ENCODE data around the gene BORCS5. TPM values are rescaled to one million over a fixed set of nuclear protein-coding genes. Genes with fewer than 3 reads are reported as not detected.
A peak's percentile ranks its signal among the peaks of the same experiment; 100 is the strongest.

BORCS5 gene
- total and polyA plus RNA-seq, 2 experiments from 2014 or later = 7.7 to 14.1 TPM

GRCh38 chr12:12387501-12387900 is 30.6 kb downstream of the BORCS5 start:
- Histone ChIP-seq H3K4me3 (0 out of 2 replicates have a peak overlapping the region, but pooled peaks have one; percentile 34), H3F3A (ENCODE audit: insufficient read depth) (no peaks in the 10 kb centered on the region), H3K9me2 (ENCODE audit: insufficient read depth) (no peaks in the 10 kb centered on the region), H3K4me2 (ENCODE audit: unreplicated experiment) (peak overlapping the region; percentile 61), H3K9me3 (ENCODE audit: low read depth) (no peaks in the 10 kb centered on the region), H4K20me1 (ENCODE audit: insufficient read depth) (no peaks in the 10 kb centered on the region), H3K36me3 (ENCODE audit: low read depth) (no peaks in the 10 kb centered on the region), H3K4me1 (ENCODE audit: insufficient read depth) (peaks cover 14% of the 10 kb centered on the region), H3K79me2 (ENCODE audit: insufficient read depth) (no peaks in the 10 kb centered on the region), H3K27me3 (replicated peaks; ENCODE audit: insufficient read depth) (no peaks in the 10 kb centered on the region), H3K27ac (no peak overlapping the region), H2AFZ (no peak overlapping the region), H3K9ac (0 out of 2 replicates have a peak overlapping the region, but pooled peaks have one; percentile 17)
- peak; percentile 88 for DNase-seq
- in situ Hi-C loops (cut with MboI) = no loop called here
- WGBS, 2 experiments (ENCODE audit: low coverage in 1 of 2, low lambda C conversion rate in 2 of 2, missing lambda C conversion rate in 2 of 2) = 40% methylated on average over 3 of the region's 3 CpGs
- TF ChIP-seq EZH2 (IDR thresholded peaks at IDR 0.05; ENCODE audit: insufficient read depth, poor library complexity, severe bottlenecking) (no peak), EZH2phosphoT487 (IDR thresholded peaks at IDR 0.05; ENCODE audit: insufficient read depth, low read depth) (no peak)

GRCh38 chr12:12392413-12392812 is 35.5 kb downstream of the BORCS5 start:
- Histone ChIP-seq H2AFZ (no peak overlapping the region), H3K36me3 (ENCODE audit: low read depth) (no peaks in the 10 kb centered on the region), H3F3A (ENCODE audit: insufficient read depth) (peaks cover 7% of the 10 kb centered on the region), H4K20me1 (ENCODE audit: insufficient read depth) (no peaks in the 10 kb centered on the region), H3K9ac (no peak overlapping the region), H3K27ac (no peak overlapping the region), H3K4me2 (ENCODE audit: unreplicated experiment) (no peak overlapping the region), H3K4me1 (ENCODE audit: insufficient read depth) (peaks cover 14% of the 10 kb centered on the region), H3K4me3 (no peak overlapping the region), H3K27me3 (replicated peaks; ENCODE audit: insufficient read depth) (no peaks in the 10 kb centered on the region), H3K9me2 (ENCODE audit: insufficient read depth) (no peaks in the 10 kb centered on the region), H3K79me2 (ENCODE audit: insufficient read depth) (0 out of 2 replicates have a peak, but pooled peaks cover 7% of the 10 kb centered on the region), H3K9me3 (ENCODE audit: low read depth) (no peaks in the 10 kb centered on the region)
- in situ Hi-C loops (cut with MboI) = no loop called here
- 78 to 82% methylated on average over 2 of the region's 2 CpGs for WGBS, 2 experiments (ENCODE audit: low coverage in 1 of 2, low lambda C conversion rate in 2 of 2, missing lambda C conversion rate in 2 of 2)
- no peak for DNase-seq
- no peak for TF ChIP-seq EZH2phosphoT487 (IDR thresholded peaks at IDR 0.05; ENCODE audit: insufficient read depth, low read depth)
- TF ChIP-seq EZH2 (IDR thresholded peaks at IDR 0.05; ENCODE audit: insufficient read depth, poor library complexity, severe bottlenecking) = no peak

GRCh38 chr12:12393171-12393570 is 36.3 kb downstream of the BORCS5 start:
- Histone ChIP-seq H3K9me3 (ENCODE audit: low read depth) (no peaks in the 10 kb centered on the region), H2AFZ (no peak overlapping the region), H3K4me1 (ENCODE audit: insufficient read depth) (peaks cover 11% of the 10 kb centered on the region), H3K9me2 (ENCODE audit: insufficient read depth) (no peaks in the 10 kb centered on the region), H3K4me2 (ENCODE audit: unreplicated experiment) (no peak overlapping the region), H3K4me3 (no peak overlapping the region), H3K9ac (no peak overlapping the region), H4K20me1 (ENCODE audit: insufficient read depth) (no peaks in the 10 kb centered on the region), H3F3A (ENCODE audit: insufficient read depth) (peaks cover 13% of the 10 kb centered on the region), H3K36me3 (ENCODE audit: low read depth) (no peaks in the 10 kb centered on the region), H3K27ac (no peak overlapping the region), H3K79me2 (ENCODE audit: insufficient read depth) (0 out of 2 replicates have a peak, but pooled peaks cover 7% of the 10 kb centered on the region), H3K27me3 (replicated peaks; ENCODE audit: insufficient read depth) (no peaks in the 10 kb centered on the region)
- 80 to 91% methylated on average over 2 of the region's 2 CpGs for WGBS, 2 experiments (ENCODE audit: low coverage in 1 of 2, low lambda C conversion rate in 2 of 2, missing lambda C conversion rate in 2 of 2)
- TF ChIP-seq EZH2 (IDR thresholded peaks at IDR 0.05; ENCODE audit: insufficient read depth, poor library complexity, severe bottlenecking) (no peak), EZH2phosphoT487 (IDR thresholded peaks at IDR 0.05; ENCODE audit: insufficient read depth, low read depth) (no peak)
- DNase-seq = no peak
- in situ Hi-C loops (cut with MboI) = no loop called here

- Histone ChIP-seq H3K9me3 (ENCODE audit: low read depth) (no peaks in the 10 kb centered on the region), H3K4me1 (ENCODE audit: insufficient read depth) (peaks cover 19% of the 10 kb centered on the region), H3K27me3 (replicated peaks; ENCODE audit: insufficient read depth) (no peaks in the 10 kb centered on the region), H3F3A (ENCODE audit: insufficient read depth) (peaks cover 29% of the 10 kb centered on the region), H3K36me3 (ENCODE audit: low read depth) (no peaks in the 10 kb centered on the region), H3K4me2 (ENCODE audit: unreplicated experiment) (no peak overlapping the region), H3K4me3 (no peak overlapping the region), H4K20me1 (ENCODE audit: insufficient read depth) (no peaks in the 10 kb centered on the region), H2AFZ (no peak overlapping the region), H3K27ac (no peak overlapping the region), H3K79me2 (ENCODE audit: insufficient read depth) (peaks cover 27% of the 10 kb centered on the region), H3K9ac (no peak overlapping the region), H3K9me2 (ENCODE audit: insufficient read depth) (no peaks in the 10 kb centered on the region)
- 99% methylated on average over 4 of the region's 4 CpGs for whole genome bisulfite sequencing, 2 experiments (ENCODE audit: low coverage in 1 of 2, low lambda C conversion rate in 2 of 2, missing lambda C conversion rate in 2 of 2)
- in situ Hi-C loops (cut with MboI) = no loop called here
- no peak for DNase-seq
- no peak for TF ChIP-seq EZH2 (IDR thresholded peaks at IDR 0.05; ENCODE audit: insufficient read depth, poor library complexity, severe bottlenecking)
- no peak for TF ChIP-seq EZH2phosphoT487 (IDR thresholded peaks at IDR 0.05; ENCODE audit: insufficient read depth, low read depth)
Measured at GRCh38 chr12:12396694-12397093, 39.8 kb downstream of the BORCS5 start.

- Histone ChIP-seq H3K4me3 (no peak overlapping the region), H3K79me2 (ENCODE audit: insufficient read depth) (peaks cover 27% of the 10 kb centered on the region), H3K9ac (no peak overlapping the region), H3K4me2 (ENCODE audit: unreplicated experiment) (peak overlapping the region; percentile 72), H3K9me3 (ENCODE audit: low read depth) (no peaks in the 10 kb centered on the region), H3K27ac (no peak overlapping the region), H4K20me1 (ENCODE audit: insufficient read depth) (no peaks in the 10 kb centered on the region), H3K36me3 (ENCODE audit: low read depth) (no peaks in the 10 kb centered on the region), H3K4me1 (ENCODE audit: insufficient read depth) (peaks cover 19% of the 10 kb centered on the region), H3K27me3 (replicated peaks; ENCODE audit: insufficient read depth) (no peaks in the 10 kb centered on the region), H3K9me2 (ENCODE audit: insufficient read depth) (no peaks in the 10 kb centered on the region), H3F3A (ENCODE audit: insufficient read depth) (peaks cover 29% of the 10 kb centered on the region), H2AFZ (no peak overlapping the region)
- WGBS, 2 experiments (ENCODE audit: low coverage in 1 of 2, low lambda C conversion rate in 2 of 2, missing lambda C conversion rate in 2 of 2) = 76 to 84% methylated on average over 5 of the region's 5 CpGs
- DNase-seq = no peak
- in situ Hi-C loops (cut with MboI) = no loop called here
- no peak for TF ChIP-seq EZH2phosphoT487 (IDR thresholded peaks at IDR 0.05; ENCODE audit: insufficient read depth, low read depth)
- no peak for TF ChIP-seq EZH2 (IDR thresholded peaks at IDR 0.05; ENCODE audit: insufficient read depth, poor library complexity, severe bottlenecking)
Measured at GRCh38 chr12:12397184-12397583, 40.3 kb downstream of the BORCS5 start.

Measured in GM23248 (cell line).